PC-9 (cell line): ENCODE measurements around the gene OR5AN1.
"Not testable (repeated sequence)": the region's sequence is repeated elsewhere in the genome, so short reads cannot be mapped to it uniquely, and the experiment has no call there.

Experiments
- EZH2 ChIP-seq: fragments of 200-600 bp; sonication (generic); IDR thresholded peaks from 2 replicates; pipeline ENCODE4 v1.8.0; 2017; ENCODE audit warnings: antibody characterized with exemption, low read depth
- TF ChIP-seq, protein P1 (sequence below): fragments of 200-600 bp; sonication (generic); conservative IDR thresholded peaks from 2 replicates; pipeline ENCODE4 v1.6.1; 2017; ENCODE audit warnings: mixed run types, antibody characterized with exemption, mild to moderate bottlenecking, moderate library complexity

GRCh38 chr11:59349657-59350056 lies 9.0 kb upstream of the OR5AN1 start:
- not testable (repeated sequence) for TF ChIP-seq EZH2
- TF ChIP-seq, protein P1, sequence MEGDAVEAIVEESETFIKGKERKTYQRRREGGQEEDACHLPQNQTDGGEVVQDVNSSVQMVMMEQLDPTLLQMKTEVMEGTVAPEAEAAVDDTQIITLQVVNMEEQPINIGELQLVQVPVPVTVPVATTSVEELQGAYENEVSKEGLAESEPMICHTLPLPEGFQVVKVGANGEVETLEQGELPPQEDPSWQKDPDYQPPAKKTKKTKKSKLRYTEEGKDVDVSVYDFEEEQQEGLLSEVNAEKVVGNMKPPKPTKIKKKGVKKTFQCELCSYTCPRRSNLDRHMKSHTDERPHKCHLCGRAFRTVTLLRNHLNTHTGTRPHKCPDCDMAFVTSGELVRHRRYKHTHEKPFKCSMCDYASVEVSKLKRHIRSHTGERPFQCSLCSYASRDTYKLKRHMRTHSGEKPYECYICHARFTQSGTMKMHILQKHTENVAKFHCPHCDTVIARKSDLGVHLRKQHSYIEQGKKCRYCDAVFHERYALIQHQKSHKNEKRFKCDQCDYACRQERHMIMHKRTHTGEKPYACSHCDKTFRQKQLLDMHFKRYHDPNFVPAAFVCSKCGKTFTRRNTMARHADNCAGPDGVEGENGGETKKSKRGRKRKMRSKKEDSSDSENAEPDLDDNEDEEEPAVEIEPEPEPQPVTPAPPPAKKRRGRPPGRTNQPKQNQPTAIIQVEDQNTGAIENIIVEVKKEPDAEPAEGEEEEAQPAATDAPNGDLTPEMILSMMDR = not testable (repeated sequence)
